Dendritic cell treated with granulocyte-macrophage colony-stimulating factor and Interleukin-4, amounts not matched to agents 40 ng/mL and 50 ng/mL, for 4 days (primary cell): ENCODE data around the gene RAPGEF2.
"Not testable (repeated sequence)": the region's sequence is repeated elsewhere in the genome, so short reads cannot be mapped to it uniquely, and the experiment has no call there.

Experiments
- H3K27ac Mint-ChIP-seq: one replicate; pipeline ENCODE4 v1.8.0; 2022; ENCODE audit warnings: mild to moderate bottlenecking, mixed read lengths
- H3K27me3 Mint-ChIP-seq: one replicate; pipeline ENCODE4 v1.8.0; 2022; ENCODE audit warnings: mild to moderate bottlenecking, mixed read lengths
- H3K36me3 Mint-ChIP-seq: one replicate; pipeline ENCODE4 v1.8.0; 2022; ENCODE audit warnings: low read depth, mixed read lengths
- H3K4me1 Mint-ChIP-seq: one replicate; pipeline ENCODE4 v1.8.0; 2022; ENCODE audit warnings: low read depth, mixed read lengths
- H3K4me3 Mint-ChIP-seq: one replicate; pipeline ENCODE4 v1.8.0; 2022; ENCODE audit warnings: mild to moderate bottlenecking, moderate library complexity, mixed read lengths
- H3K9me3 Mint-ChIP-seq: one replicate; pipeline ENCODE4 v1.8.0; 2022; ENCODE audit warnings: mixed read lengths
- intact Hi-C: fragments of 100-400 bp; cut with micrococcal nuclease; formaldehyde crosslinking; loops from one replicate; pipeline ENCODE4 v1.15.0; 2022

Gene RAPGEF2

GRCh38 chr4:159379064-159379463 lies 276.2 kb downstream of the RAPGEF2 start:
- H3K27me3 Mint-ChIP-seq, H3K9me3 Mint-ChIP-seq, H3K27ac Mint-ChIP-seq, H3K4me3 Mint-ChIP-seq, intact Hi-C loops, H3K36me3 Mint-ChIP-seq, H3K4me1 Mint-ChIP-seq: not testable (repeated sequence)

DNA sequence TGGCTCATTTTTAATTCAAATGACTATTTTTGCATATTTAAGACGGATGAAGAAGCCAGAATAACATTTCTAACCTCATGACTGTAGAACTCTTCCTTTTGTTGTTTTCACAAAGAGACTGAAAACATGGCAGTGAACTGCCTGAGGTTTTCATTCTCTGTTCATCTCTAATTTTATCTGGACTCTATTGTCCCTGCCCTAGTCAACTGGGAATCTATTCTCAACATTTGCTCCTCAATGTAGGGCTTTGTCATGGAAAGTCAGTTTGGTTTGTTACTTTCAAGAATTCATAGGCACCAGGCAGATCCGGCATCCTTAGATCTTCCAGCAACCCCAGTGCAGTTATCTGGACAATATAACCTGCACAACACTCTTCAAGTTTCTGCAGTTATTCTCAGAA lies 277.0 kb downstream of the RAPGEF2 start:
- no peaks in the 10 kb centered on the region for H3K36me3 Mint-ChIP-seq
- peaks cover 10% of the 10 kb centered on the region for H3K9me3 Mint-ChIP-seq
- no peak overlapping the region for H3K27ac Mint-ChIP-seq
- intact Hi-C loops, result no loop called here
- H3K4me1 Mint-ChIP-seq, result peaks cover 6% of the 10 kb centered on the region
- no peaks in the 10 kb centered on the region for H3K27me3 Mint-ChIP-seq
- no peak overlapping the region for H3K4me3 Mint-ChIP-seq

DNA sequence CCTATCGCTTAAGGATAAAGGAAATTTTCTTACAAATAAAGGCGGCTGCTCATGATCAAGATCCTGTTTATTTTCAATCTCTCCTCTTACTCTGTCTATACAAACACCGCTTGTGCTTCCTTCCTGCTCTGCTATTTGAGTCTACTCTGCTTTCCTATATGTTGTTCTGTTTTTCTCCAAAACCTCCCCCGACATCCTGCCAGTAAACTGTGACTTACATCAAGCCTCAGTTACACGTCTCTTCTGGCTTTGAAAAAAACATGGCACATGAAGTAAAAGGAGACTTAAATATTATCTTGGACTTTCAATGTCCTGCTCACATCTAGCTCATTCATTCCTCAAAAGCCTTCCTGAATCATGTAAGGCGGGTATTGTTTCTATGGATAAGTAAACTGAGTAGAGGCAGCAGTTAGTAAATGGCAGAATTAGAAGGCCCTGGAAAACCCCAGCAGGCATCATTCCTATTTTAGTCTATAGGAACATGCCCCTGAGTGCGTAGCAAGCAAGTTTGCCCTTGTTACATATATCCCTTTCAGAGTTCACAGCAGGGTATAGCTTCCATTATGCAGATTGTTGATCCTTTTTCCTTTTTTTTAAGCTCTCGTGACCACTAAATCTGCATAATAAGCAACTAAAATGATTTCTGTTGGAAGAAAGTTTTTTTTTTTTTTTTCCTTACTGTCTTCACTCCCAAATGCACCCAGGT lies 280.1 kb downstream of the RAPGEF2 start:
- H3K9me3 Mint-ChIP-seq, result peaks cover 24% of the 10 kb centered on the region
- no peaks in the 10 kb centered on the region for H3K4me1 Mint-ChIP-seq
- no peak overlapping the region for H3K27ac Mint-ChIP-seq
- H3K4me3 Mint-ChIP-seq, result no peak overlapping the region
- no peaks in the 10 kb centered on the region for H3K27me3 Mint-ChIP-seq
- intact Hi-C loops, result no loop called here
- no peaks in the 10 kb centered on the region for H3K36me3 Mint-ChIP-seq

- Mint-ChIP-seq H3K4me3 (no peak overlapping the region), H3K4me1 (no peaks in the 10 kb centered on the region)
These were observed 280.7 kb downstream of the RAPGEF2 start for GRCh38 chr4:159383562-159383931.

DNA sequence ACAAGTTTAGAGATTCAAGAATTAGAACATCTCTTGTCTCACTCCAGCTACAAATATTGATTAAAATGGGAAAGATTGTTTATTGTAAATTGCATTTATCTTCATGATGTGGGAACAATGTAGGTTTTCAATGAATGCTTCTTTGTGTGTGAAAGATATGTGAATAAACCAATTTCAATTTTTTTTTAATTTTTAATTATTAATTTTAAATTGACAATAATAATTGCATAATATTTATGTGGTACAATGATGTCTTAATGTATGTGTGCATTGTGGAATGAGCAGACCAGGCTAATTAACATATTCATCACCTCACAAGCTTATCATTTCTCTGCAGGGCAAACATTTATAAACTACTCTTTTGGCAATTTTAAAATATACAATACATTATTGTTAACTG lies 281.1 kb downstream of the RAPGEF2 start:
- intact Hi-C loops, result no loop called here
- Mint-ChIP-seq H3K9me3 (peaks cover 18% of the 10 kb centered on the region), H3K27ac (no peak overlapping the region), H3K4me3 (no peak overlapping the region), H3K27me3 (no peaks in the 10 kb centered on the region), H3K36me3 (no peaks in the 10 kb centered on the region), H3K4me1 (no peaks in the 10 kb centered on the region)

More at GRCh38 chr4:159383562-159383931, 280.7 kb downstream of the RAPGEF2 start:
- no peaks in the 10 kb centered on the region for H3K36me3 Mint-ChIP-seq
- H3K9me3 Mint-ChIP-seq, result peaks cover 23% of the 10 kb centered on the region
- H3K27ac Mint-ChIP-seq, result no peak overlapping the region
- H3K27me3 Mint-ChIP-seq, result no peaks in the 10 kb centered on the region
- intact Hi-C loops, result no loop called here

- Mint-ChIP-seq H3K27ac (no peak overlapping the region), H3K36me3 (no peaks in the 10 kb centered on the region), H3K4me3 (no peak overlapping the region), H3K27me3 (no peaks in the 10 kb centered on the region), H3K9me3 (peaks cover 14% of the 10 kb centered on the region), H3K4me1 (no peaks in the 10 kb centered on the region)
- intact Hi-C loops, result no loop called here
These were observed 281.8 kb downstream of the RAPGEF2 start for GRCh38 chr4:159384632-159385031.

GRCh38 chr4:159386620-159387019 lies 283.7 kb downstream of the RAPGEF2 start:
- H3K9me3 Mint-ChIP-seq, result peaks cover 14% of the 10 kb centered on the region
- no peaks in the 10 kb centered on the region for H3K36me3 Mint-ChIP-seq
- H3K4me1 Mint-ChIP-seq, result peaks cover 5% of the 10 kb centered on the region
- no peak overlapping the region for H3K27ac Mint-ChIP-seq
- intact Hi-C loops, result no loop called here
- H3K27me3 Mint-ChIP-seq, result peaks cover 9% of the 10 kb centered on the region
- H3K4me3 Mint-ChIP-seq, result no peak overlapping the region

DNA sequence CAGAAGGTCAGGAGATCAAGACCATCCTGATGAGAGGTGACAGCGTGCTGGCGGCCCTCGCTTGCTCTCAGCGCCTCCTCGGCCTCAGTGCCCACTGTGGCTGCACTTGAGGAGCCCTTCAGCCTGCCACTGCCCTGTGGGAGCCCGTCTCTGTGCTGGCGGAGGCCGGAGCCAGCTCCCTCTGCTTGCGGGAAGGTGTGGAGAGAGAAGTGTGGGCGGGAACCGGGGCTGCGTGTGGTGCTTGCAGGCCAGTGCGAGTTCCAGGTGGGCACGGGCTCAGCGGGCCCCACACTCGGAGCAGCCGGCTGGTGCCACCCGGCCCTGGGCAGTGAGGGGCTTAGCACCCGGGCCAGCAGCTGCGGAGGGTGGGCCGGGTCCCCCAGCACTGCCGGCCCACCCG lies 286.9 kb downstream of the RAPGEF2 start:
- intact Hi-C loops, result no loop called here
- Mint-ChIP-seq H3K9me3 (peaks cover 14% of the 10 kb centered on the region), H3K27ac (no peak overlapping the region), H3K36me3 (no peaks in the 10 kb centered on the region), H3K4me3 (no peak overlapping the region), H3K4me1 (peaks cover 5% of the 10 kb centered on the region), H3K27me3 (peaks cover 10% of the 10 kb centered on the region)

GRCh38 chr4:159390648-159391047 lies 287.8 kb downstream of the RAPGEF2 start:
- H3K36me3 Mint-ChIP-seq, result no peaks in the 10 kb centered on the region
- H3K4me1 Mint-ChIP-seq, result peaks cover 5% of the 10 kb centered on the region
- peaks cover 14% of the 10 kb centered on the region for H3K9me3 Mint-ChIP-seq
- H3K27me3 Mint-ChIP-seq, result peaks cover 10% of the 10 kb centered on the region
- intact Hi-C loops, result no loop called here
- H3K27ac Mint-ChIP-seq, result no peak overlapping the region
- no peak overlapping the region for H3K4me3 Mint-ChIP-seq

GRCh38 chr4:159395693-159396092 lies 292.8 kb downstream of the RAPGEF2 start:
- Mint-ChIP-seq H3K9me3 (no peaks in the 10 kb centered on the region), H3K4me1 (peaks cover 10% of the 10 kb centered on the region), H3K4me3 (no peak overlapping the region), H3K36me3 (no peaks in the 10 kb centered on the region), H3K27me3 (peaks cover 8% of the 10 kb centered on the region), H3K27ac (no peak overlapping the region)
- intact Hi-C loops, result no loop called here

DNA sequence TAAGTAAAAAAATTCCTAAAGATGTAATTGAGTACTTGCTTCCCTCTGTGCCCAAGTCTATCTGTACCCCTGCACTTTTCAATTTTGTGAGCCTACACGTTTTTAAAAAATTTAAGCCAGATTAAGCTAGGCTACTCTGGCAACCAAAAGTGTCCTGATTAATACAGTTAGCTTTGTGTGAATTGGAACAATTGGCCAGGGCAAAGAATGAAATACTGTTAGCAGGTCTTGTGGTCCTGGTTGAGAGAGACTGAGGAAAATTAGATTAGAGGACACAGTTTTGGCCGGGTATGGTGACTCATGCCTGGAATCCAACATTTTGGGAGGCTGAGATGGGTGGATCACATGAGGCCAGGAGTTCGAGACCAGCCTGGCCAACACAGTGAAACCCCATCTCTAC lies 293.3 kb downstream of the RAPGEF2 start:
- no peak overlapping the region for H3K27ac Mint-ChIP-seq
- H3K9me3 Mint-ChIP-seq, result no peaks in the 10 kb centered on the region
- no peaks in the 10 kb centered on the region for H3K36me3 Mint-ChIP-seq
- intact Hi-C loops, result no loop called here
- peaks cover 10% of the 10 kb centered on the region for H3K4me1 Mint-ChIP-seq
- peaks cover 3% of the 10 kb centered on the region for H3K27me3 Mint-ChIP-seq
- no peak overlapping the region for H3K4me3 Mint-ChIP-seq

- Mint-ChIP-seq H3K4me1 (peaks cover 21% of the 10 kb centered on the region), H3K27ac (no peak overlapping the region), H3K27me3 (no peaks in the 10 kb centered on the region), H3K36me3 (no peaks in the 10 kb centered on the region), H3K4me3 (no peak overlapping the region), H3K9me3 (no peaks in the 10 kb centered on the region)
- intact Hi-C loops, result no loop called here
These were observed 295.4 kb downstream of the RAPGEF2 start for GRCh38 chr4:159398236-159398638.

DNA sequence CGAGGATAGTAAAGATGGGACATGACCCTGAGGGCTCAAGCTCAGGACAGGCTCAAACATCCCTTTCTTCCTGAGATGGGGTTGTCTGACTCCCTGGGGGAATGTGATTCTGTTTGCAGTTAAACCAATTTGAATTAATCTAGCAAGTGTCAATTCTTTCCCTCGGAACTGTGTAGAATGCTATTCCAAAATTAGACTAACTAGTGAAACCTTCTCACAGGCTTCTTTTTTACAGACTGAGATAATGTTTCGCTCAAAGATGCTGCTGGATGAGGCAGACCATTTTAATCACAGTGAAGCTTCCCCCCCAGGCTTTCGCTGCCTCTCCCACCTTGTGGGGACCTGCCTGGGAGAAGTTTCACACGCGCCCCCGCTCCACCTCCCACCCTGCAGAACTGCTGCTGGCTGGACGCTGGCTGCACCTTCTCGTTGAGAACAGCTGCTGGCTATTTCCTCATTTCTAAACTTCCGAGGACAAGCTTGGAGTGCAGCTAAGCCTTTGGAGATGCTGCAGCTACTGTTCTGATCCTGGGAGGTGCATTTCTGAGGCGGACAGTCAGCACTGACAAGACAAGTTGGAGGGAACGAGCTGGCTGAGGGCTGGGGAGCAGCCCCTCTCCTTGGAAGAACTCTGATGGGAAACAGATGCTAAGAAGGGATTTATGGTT lies 297.8 kb downstream of the RAPGEF2 start:
- peaks cover 21% of the 10 kb centered on the region for H3K4me1 Mint-ChIP-seq
- no peaks in the 10 kb centered on the region for H3K27me3 Mint-ChIP-seq
- no peaks in the 10 kb centered on the region for H3K9me3 Mint-ChIP-seq
- peak overlapping the region; percentile 28 for H3K4me3 Mint-ChIP-seq
- intact Hi-C loops, result no loop called here
- no peaks in the 10 kb centered on the region for H3K36me3 Mint-ChIP-seq
- peak overlapping the region; percentile 15 for H3K27ac Mint-ChIP-seq

GRCh38 chr4:159401226-159401712 lies 298.4 kb downstream of the RAPGEF2 start:
- peak overlapping the region; percentile 15 for H3K27ac Mint-ChIP-seq
- H3K4me1 Mint-ChIP-seq, result peaks cover 21% of the 10 kb centered on the region
- intact Hi-C loops, result no loop called here
- peak overlapping the region; percentile 28 for H3K4me3 Mint-ChIP-seq
- no peaks in the 10 kb centered on the region for H3K27me3 Mint-ChIP-seq
- no peaks in the 10 kb centered on the region for H3K36me3 Mint-ChIP-seq
- H3K9me3 Mint-ChIP-seq, result no peaks in the 10 kb centered on the region
